ENCODE data around the gene ATP1A1.

ATP1A1 gene

DNA sequence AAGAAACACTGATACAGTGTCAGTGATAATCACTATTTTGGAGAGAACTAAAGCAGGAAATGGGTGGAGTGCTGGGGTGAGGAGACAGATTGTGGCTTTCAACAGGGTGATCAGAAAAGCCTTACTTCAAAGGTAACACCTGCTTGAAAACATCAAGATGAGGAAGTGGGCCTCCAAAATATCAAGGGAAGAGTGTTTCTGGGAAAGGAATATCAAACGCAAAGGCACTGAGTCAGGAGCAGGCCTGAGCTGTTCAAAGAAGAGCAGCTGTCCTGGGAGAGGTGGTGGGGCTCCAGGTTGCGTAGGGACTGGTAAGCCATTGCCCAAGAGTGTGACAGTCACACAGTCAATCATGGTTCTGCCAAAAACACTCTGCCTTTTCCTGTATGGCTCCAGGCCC is 47.1 kb upstream of the ATP1A1 start:
- no peak for TF ChIP-seq ZC3H10 (CRISPR knock-in tag; IDR thresholded peaks at IDR 0.05)
- TF ChIP-seq RARB (CRISPR knock-in tag; IDR thresholded peaks at IDR 0.05): no peak
- no peak for TF ChIP-seq ZFP30 (CRISPR knock-in tag; IDR thresholded peaks at IDR 0.05)
- TF ChIP-seq, protein P1, sequence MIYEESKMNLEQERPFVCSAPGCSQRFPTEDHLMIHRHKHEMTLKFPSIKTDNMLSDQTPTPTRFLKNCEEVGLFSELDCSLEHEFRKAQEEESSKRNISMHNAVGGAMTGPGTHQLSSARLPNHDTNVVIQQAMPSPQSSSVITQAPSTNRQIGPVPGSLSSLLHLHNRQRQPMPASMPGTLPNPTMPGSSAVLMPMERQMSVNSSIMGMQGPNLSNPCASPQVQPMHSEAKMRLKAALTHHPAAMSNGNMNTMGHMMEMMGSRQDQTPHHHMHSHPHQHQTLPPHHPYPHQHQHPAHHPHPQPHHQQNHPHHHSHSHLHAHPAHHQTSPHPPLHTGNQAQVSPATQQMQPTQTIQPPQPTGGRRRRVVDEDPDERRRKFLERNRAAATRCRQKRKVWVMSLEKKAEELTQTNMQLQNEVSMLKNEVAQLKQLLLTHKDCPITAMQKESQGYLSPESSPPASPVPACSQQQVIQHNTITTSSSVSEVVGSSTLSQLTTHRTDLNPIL (CRISPR knock-in tag; IDR thresholded peaks at IDR 0.05; ENCODE audit: low read depth): no peak
- TF ChIP-seq ESRRG (CRISPR knock-in tag; IDR thresholded peaks at IDR 0.05): no peak
- TF ChIP-seq ZNF70 (CRISPR knock-in tag; IDR thresholded peaks at IDR 0.05): no peak
- no peak for TF ChIP-seq BACH2 (CRISPR knock-in tag; IDR thresholded peaks at IDR 0.05; ENCODE audit: borderline replicate concordance)
- TF ChIP-seq CSDC2 (CRISPR knock-in tag; IDR thresholded peaks at IDR 0.05): no peak
- no peak for ATAC-seq

DNA sequence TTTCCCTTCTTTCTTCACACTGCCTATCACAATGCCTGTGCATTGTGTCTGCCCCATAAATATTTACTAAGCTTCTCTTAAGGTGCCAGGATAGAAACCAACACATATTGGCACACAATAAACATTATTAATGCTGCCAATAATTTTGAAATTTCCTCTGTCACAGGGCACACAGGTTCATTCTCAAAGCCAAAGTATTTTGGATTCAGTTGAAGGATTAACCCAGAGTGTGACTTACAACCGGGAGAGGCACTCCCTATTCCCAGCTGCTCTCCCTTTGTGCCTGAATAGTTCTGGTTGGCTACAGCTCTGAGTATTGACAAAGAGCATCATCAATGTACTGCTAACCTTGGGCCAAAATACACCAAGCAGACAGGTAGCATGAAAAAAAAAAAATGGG is 46.6 kb upstream of the ATP1A1 start:
- TF ChIP-seq ZFP3 (CRISPR knock-in tag; IDR thresholded peaks at IDR 0.05) (no peak), ZC3H10 (CRISPR knock-in tag; IDR thresholded peaks at IDR 0.05) (no peak), ZNF70 (CRISPR knock-in tag; IDR thresholded peaks at IDR 0.05) (no peak), PPARA (CRISPR knock-in tag; IDR thresholded peaks at IDR 0.05; ENCODE audit: borderline replicate concordance) (no peak), ISL1 (CRISPR knock-in tag; IDR thresholded peaks at IDR 0.05) (no peak), CSDC2 (CRISPR knock-in tag; IDR thresholded peaks at IDR 0.05) (no peak), ESRRG (CRISPR knock-in tag; IDR thresholded peaks at IDR 0.05) (no peak), SNAI2 (CRISPR knock-in tag; IDR thresholded peaks at IDR 0.05) (no peak), ARNTL (CRISPR knock-in tag; IDR thresholded peaks at IDR 0.05; ENCODE audit: borderline replicate concordance, low read depth) (no peak), ZNF8 (CRISPR knock-in tag; IDR thresholded peaks at IDR 0.05) (no peak)
- TF ChIP-seq, protein P2, sequence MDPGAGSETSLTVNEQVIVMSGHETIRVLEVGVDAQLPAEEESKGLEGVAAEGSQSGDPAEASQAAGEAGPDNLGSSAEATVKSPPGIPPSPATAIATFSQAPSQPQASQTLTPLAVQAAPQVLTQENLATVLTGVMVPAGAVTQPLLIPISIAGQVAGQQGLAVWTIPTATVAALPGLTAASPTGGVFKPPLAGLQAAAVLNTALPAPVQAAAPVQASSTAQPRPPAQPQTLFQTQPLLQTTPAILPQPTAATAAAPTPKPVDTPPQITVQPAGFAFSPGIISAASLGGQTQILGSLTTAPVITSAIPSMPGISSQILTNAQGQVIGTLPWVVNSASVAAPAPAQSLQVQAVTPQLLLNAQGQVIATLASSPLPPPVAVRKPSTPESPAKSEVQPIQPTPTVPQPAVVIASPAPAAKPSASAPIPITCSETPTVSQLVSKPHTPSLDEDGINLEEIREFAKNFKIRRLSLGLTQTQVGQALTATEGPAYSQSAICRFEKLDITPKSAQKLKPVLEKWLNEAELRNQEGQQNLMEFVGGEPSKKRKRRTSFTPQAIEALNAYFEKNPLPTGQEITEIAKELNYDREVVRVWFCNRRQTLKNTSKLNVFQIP (CRISPR knock-in tag; IDR thresholded peaks at IDR 0.05; ENCODE audit: borderline replicate concordance, low read depth): no peak
- ATAC-seq: no peak

DNA sequence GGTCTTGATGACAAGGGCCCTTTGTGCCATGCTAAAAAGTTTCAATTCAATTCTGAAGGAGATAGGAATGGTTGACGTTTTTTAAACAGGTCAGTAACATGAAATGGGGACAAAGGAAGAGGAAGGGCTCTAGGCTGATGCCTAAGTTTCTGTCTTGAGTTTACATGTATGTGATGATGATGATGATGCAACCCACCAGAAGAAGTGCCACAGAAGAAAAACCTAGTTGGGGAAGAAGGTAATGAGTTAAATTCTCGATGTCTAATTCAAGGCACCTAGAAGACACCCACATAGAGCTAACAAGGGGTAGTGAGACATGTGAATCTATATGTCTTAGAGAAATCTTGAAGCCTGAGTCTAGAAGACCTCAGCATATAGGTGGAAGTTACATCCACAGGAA is 44.4 kb upstream of the ATP1A1 start:
- no peak for TF ChIP-seq ISL1 (CRISPR knock-in tag; IDR thresholded peaks at IDR 0.05)
- no peak for TF ChIP-seq ZFP3 (CRISPR knock-in tag; IDR thresholded peaks at IDR 0.05)
- TF ChIP-seq PPARA (CRISPR knock-in tag; IDR thresholded peaks at IDR 0.05; ENCODE audit: borderline replicate concordance): no peak
- TF ChIP-seq, protein P2 (CRISPR knock-in tag; IDR thresholded peaks at IDR 0.05; ENCODE audit: borderline replicate concordance, low read depth): no peak
- no peak for TF ChIP-seq ZC3H10 (CRISPR knock-in tag; IDR thresholded peaks at IDR 0.05)
- no peak for TF ChIP-seq ESRRG (CRISPR knock-in tag; IDR thresholded peaks at IDR 0.05)
- TF ChIP-seq TCF4 (CRISPR knock-in tag; IDR thresholded peaks at IDR 0.05; ENCODE audit: borderline replicate concordance): no peak
- TF ChIP-seq SNAI2 (CRISPR knock-in tag; IDR thresholded peaks at IDR 0.05): no peak
- TF ChIP-seq ZFP30 (CRISPR knock-in tag; IDR thresholded peaks at IDR 0.05): no peak
- no peak for TF ChIP-seq BACH2 (CRISPR knock-in tag; IDR thresholded peaks at IDR 0.05; ENCODE audit: borderline replicate concordance)
- no peak for TF ChIP-seq RARB (CRISPR knock-in tag; IDR thresholded peaks at IDR 0.05)
- TF ChIP-seq ARNTL (CRISPR knock-in tag; IDR thresholded peaks at IDR 0.05; ENCODE audit: borderline replicate concordance, low read depth): no peak
- no peak for TF ChIP-seq OSR1 (CRISPR knock-in tag; IDR thresholded peaks at IDR 0.05)
- TF ChIP-seq ZNF8 (CRISPR knock-in tag; IDR thresholded peaks at IDR 0.05): no peak
- TF ChIP-seq TOX (CRISPR knock-in tag; IDR thresholded peaks at IDR 0.05; ENCODE audit: borderline replicate concordance): no peak
- no peak for TF ChIP-seq CSDC2 (CRISPR knock-in tag; IDR thresholded peaks at IDR 0.05)
- TF ChIP-seq, protein P3, sequence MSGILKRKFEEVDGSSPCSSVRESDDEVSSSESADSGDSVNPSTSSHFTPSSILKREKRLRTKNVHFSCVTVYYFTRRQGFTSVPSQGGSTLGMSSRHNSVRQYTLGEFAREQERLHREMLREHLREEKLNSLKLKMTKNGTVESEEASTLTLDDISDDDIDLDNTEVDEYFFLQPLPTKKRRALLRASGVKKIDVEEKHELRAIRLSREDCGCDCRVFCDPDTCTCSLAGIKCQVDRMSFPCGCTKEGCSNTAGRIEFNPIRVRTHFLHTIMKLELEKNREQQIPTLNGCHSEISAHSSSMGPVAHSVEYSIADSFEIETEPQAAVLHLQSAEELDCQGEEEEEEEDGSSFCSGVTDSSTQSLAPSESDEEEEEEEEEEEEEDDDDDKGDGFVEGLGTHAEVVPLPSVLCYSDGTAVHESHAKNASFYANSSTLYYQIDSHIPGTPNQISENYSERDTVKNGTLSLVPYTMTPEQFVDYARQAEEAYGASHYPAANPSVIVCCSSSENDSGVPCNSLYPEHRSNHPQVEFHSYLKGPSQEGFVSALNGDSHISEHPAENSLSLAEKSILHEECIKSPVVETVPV (CRISPR knock-in tag; IDR thresholded peaks at IDR 0.05): no peak
- TF ChIP-seq, protein P4, sequence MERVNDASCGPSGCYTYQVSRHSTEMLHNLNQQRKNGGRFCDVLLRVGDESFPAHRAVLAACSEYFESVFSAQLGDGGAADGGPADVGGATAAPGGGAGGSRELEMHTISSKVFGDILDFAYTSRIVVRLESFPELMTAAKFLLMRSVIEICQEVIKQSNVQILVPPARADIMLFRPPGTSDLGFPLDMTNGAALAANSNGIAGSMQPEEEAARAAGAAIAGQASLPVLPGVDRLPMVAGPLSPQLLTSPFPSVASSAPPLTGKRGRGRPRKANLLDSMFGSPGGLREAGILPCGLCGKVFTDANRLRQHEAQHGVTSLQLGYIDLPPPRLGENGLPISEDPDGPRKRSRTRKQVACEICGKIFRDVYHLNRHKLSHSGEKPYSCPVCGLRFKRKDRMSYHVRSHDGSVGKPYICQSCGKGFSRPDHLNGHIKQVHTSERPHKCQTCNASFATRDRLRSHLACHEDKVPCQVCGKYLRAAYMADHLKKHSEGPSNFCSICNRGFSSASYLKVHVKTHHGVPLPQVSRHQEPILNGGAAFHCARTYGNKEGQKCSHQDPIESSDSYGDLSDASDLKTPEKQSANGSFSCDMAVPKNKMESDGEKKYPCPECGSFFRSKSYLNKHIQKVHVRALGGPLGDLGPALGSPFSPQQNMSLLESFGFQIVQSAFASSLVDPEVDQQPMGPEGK (CRISPR knock-in tag; IDR thresholded peaks at IDR 0.05; ENCODE audit: borderline replicate concordance): no peak
- no peak for ATAC-seq
